HEK293 (cell line): ENCODE results near the gene SLC12A8.

Source experiments
- CTCF ChIA-PET: fragments of 350-600 bp; formaldehyde crosslinking; extraction: SDS; loops from one replicate; lab custom pipeline; 2021; ENCODE audit warnings: antibody characterized with exemption; lab: Yijun Ruan, JAX
- POLR2A ChIA-PET: fragments of 300-600 bp; formaldehyde crosslinking; extraction: SDS; loops from one replicate; lab custom pipeline; 2020; ENCODE audit warnings: antibody characterized with exemption, inconsistent platforms; lab: Yijun Ruan, JAX
- H3K27ac ChIP-seq: fragments of 200-500 bp; sonication (Bioruptor generic); 2 replicates; pipeline ENCODE4 v1.5.1; 2014; ENCODE audit warnings: low read depth, low read length, control low read depth, inconsistent platforms; ENCODE audit errors: extremely low read depth
- H3K36me3 ChIP-seq, 2 experiments: fragments of 200-500 bp in 1 of 2; sonication (Bioruptor generic) in 1 of 2; 1 replicate in 1 of 2; 2 replicates in 1 of 2; pipeline ENCODE4 v1.5.1; 2014 to 2017; ENCODE audit warnings: inconsistent platforms in 2 of 2, low read length in 2 of 2; ENCODE audit not compliant: control insufficient read depth in 2 of 2, insufficient read depth in 1 of 2
- H3K4me1 ChIP-seq: fragments of 200-500 bp; sonication (Bioruptor generic); 2 replicates; pipeline ENCODE4 v1.5.1; 2014; ENCODE audit warnings: mild to moderate bottlenecking, low read length, inconsistent platforms; ENCODE audit not compliant: control insufficient read depth, insufficient read depth
- H3K4me3 ChIP-seq: 2 replicates; pipeline ENCODE4 v1.5.1; 2011; ENCODE audit warnings: low read depth, mild to moderate bottlenecking, control low read depth, low read length, moderate library complexity
- H3K9me3 ChIP-seq: fragments of 200-500 bp; sonication (Bioruptor generic); 2 replicates; pipeline ENCODE4 v1.5.1; 2014; ENCODE audit warnings: low read depth, low read length, inconsistent platforms; ENCODE audit not compliant: control insufficient read depth, insufficient read depth
- EGR2 ChIP-seq: fragments of 450-650 bp; formaldehyde crosslinking; IDR thresholded peaks from 2 replicates; pipeline ENCODE4 v1.5.1; 2016; ENCODE audit warnings: low read depth, missing biosample characterization, missing genetic modification characterization
- GLIS1 ChIP-seq: fragments of 450-650 bp; formaldehyde crosslinking; IDR thresholded peaks from 2 replicates; pipeline ENCODE4 v1.5.1; 2016; ENCODE audit warnings: missing biosample characterization, missing genetic modification characterization
- KLF1 ChIP-seq: fragments of 450-650 bp; formaldehyde crosslinking; IDR thresholded peaks from 2 replicates; pipeline ENCODE4 v1.5.1; 2016; ENCODE audit warnings: missing biosample characterization, missing genetic modification characterization
- TRIM28 ChIP-seq: IDR thresholded peaks from 2 replicates; pipeline ENCODE4 v1.6.1; 2011; ENCODE audit warnings: low read length, control low read depth, borderline replicate concordance
- WT1 ChIP-seq: fragments of 450-650 bp; formaldehyde crosslinking; IDR thresholded peaks from 2 replicates; pipeline ENCODE4 v1.5.1; 2016; ENCODE audit warnings: missing biosample characterization, missing genetic modification characterization
- ZIC2 ChIP-seq: fragments of 450-650 bp; formaldehyde crosslinking; IDR thresholded peaks from 2 replicates; pipeline ENCODE4 v1.5.1; 2016; ENCODE audit warnings: missing biosample characterization, missing genetic modification characterization
- ZNF114 ChIP-seq: fragments of 450-650 bp; formaldehyde crosslinking; IDR thresholded peaks from 2 replicates; pipeline ENCODE4 v1.5.0; 2017; ENCODE audit warnings: missing biosample characterization, missing genetic modification characterization
- ZNF132 ChIP-seq: fragments of 450-650 bp; formaldehyde crosslinking; IDR thresholded peaks from 2 replicates; pipeline ENCODE4 v1.5.1; 2017; ENCODE audit warnings: missing biosample characterization, missing genetic modification characterization, borderline replicate concordance
- ZNF202 ChIP-seq: fragments of 450-650 bp; formaldehyde crosslinking; IDR thresholded peaks from 2 replicates; pipeline ENCODE4 v1.5.1; 2016; ENCODE audit warnings: missing biosample characterization, missing genetic modification characterization, borderline replicate concordance
- ZNF311 ChIP-seq: fragments of 450-650 bp; formaldehyde crosslinking; IDR thresholded peaks from 2 replicates; pipeline ENCODE4 v1.5.1; 2017; ENCODE audit warnings: missing biosample characterization, missing genetic modification characterization, borderline replicate concordance
- ZNF341 ChIP-seq: fragments of 450-650 bp; formaldehyde crosslinking; IDR thresholded peaks from 2 replicates; pipeline ENCODE4; 2016; ENCODE audit warnings: low read depth, missing biosample characterization, missing genetic modification characterization
- ZNF37A ChIP-seq: fragments of 450-650 bp; IDR thresholded peaks from 2 replicates; pipeline ENCODE4 v1.5.1; 2018; ENCODE audit warnings: missing biosample characterization, missing genetic modification characterization
- ZNF521 ChIP-seq: fragments of 450-650 bp; formaldehyde crosslinking; IDR thresholded peaks from 2 replicates; pipeline ENCODE4 v1.5.1; 2017; ENCODE audit warnings: missing biosample characterization, mild to moderate bottlenecking, missing genetic modification characterization
- ZNF529 ChIP-seq: fragments of 450-650 bp; formaldehyde crosslinking; IDR thresholded peaks from 2 replicates; pipeline ENCODE4 v1.5.1; 2017; ENCODE audit warnings: missing genetic modification characterization, missing biosample characterization; ENCODE audit not compliant: insufficient replicate concordance
- ZNF555 ChIP-seq: fragments of 450-650 bp; formaldehyde crosslinking; conservative IDR thresholded peaks from 2 replicates; pipeline ENCODE4 v1.5.1; 2017; ENCODE audit warnings: missing biosample characterization, mild to moderate bottlenecking, missing genetic modification characterization, inconsistent platforms
- ZNF621 ChIP-seq: fragments of 450-650 bp; formaldehyde crosslinking; IDR thresholded peaks from 2 replicates; pipeline ENCODE4 v1.5.1; 2017; ENCODE audit warnings: missing biosample characterization, missing genetic modification characterization
- ZNF623 ChIP-seq: fragments of 450-650 bp; formaldehyde crosslinking; IDR thresholded peaks from 2 replicates; pipeline ENCODE4 v1.5.1; 2016; ENCODE audit warnings: missing biosample characterization, missing genetic modification characterization
- ZXDB ChIP-seq: fragments of 450-650 bp; formaldehyde crosslinking; IDR thresholded peaks from 2 replicates; pipeline ENCODE4 v1.5.1; 2016; ENCODE audit warnings: missing biosample characterization, missing genetic modification characterization
- TF ChIP-seq, protein P1 (sequence below): fragments of 450-650 bp; formaldehyde crosslinking; IDR thresholded peaks from 2 replicates; pipeline ENCODE4 v1.5.1; 2016; ENCODE audit warnings: missing biosample characterization, missing genetic modification characterization
- TF ChIP-seq, protein P2 (sequence below): fragments of 450-650 bp; formaldehyde crosslinking; IDR thresholded peaks from 2 replicates; pipeline ENCODE4 v1.5.0; 2017; ENCODE audit warnings: missing biosample characterization, missing genetic modification characterization, borderline replicate concordance
- TF ChIP-seq, protein P3 (sequence below): fragments of 450-650 bp; formaldehyde crosslinking; IDR thresholded peaks from 2 replicates; pipeline ENCODE4 v1.5.1; 2017; ENCODE audit warnings: missing biosample characterization, missing genetic modification characterization

SLC12A8 gene

DNA sequence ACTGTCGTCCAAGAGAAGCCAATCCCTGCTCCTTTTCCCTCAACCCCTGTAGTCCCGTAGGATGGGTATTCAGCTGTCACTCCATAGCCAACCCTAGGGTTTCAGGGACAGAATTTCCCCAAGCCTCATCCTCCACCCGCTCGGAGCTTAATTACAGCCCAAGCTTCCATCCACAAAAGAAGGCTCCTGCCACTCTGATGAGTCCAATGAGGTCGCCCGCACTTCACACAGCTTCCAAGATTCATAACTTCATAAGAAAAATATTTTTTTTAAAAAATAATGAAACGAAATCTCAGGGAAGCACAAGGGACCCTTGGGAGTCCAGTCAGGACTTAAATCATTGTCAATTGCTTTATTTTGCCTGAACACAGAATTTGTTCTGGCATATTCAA, 75.6 kb downstream of the SLC12A8 start (continued):
- no peak for TF ChIP-seq ZNF621 (tag by site-specific recombination)
- TF ChIP-seq, all 188 proteins: peak for 0

DNA sequence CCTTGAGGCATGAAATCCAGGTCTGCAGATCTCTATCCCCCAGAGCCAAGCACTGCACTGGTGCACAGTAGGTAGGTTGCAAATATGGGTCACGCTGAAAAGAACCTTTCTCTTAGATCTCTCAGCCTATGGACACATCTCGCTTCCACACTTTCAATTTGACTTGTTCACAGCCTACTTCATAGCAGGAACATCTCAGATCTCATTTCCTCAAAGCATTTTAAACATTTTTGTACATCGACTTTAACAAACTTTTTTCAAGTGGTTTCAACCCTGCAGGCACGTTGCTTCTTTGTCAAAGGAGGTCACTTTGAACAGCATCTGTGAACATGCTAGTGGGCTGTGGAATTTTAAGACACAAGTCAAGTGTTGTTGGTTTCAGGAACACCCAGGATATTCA, 76.0 kb downstream of the SLC12A8 start:
- no peak for TF ChIP-seq TRIM28
- TF ChIP-seq, protein P1, sequence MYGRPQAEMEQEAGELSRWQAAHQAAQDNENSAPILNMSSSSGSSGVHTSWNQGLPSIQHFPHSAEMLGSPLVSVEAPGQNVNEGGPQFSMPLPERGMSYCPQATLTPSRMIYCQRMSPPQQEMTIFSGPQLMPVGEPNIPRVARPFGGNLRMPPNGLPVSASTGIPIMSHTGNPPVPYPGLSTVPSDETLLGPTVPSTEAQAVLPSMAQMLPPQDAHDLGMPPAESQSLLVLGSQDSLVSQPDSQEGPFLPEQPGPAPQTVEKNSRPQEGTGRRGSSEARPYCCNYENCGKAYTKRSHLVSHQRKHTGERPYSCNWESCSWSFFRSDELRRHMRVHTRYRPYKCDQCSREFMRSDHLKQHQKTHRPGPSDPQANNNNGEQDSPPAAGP (tag by site-specific recombination): no peak
- TF ChIP-seq ZNF37A (tag by site-specific recombination): no peak
- TF ChIP-seq ZXDB (tag by site-specific recombination): no peak
- TF ChIP-seq ZNF202 (tag by site-specific recombination): no peak
- no peak for TF ChIP-seq ZNF341 (tag by site-specific recombination)
- TF ChIP-seq GLIS1 (tag by site-specific recombination): no peak
- no peak for TF ChIP-seq WT1 (tag by site-specific recombination)
- no peak for TF ChIP-seq EGR2 (tag by site-specific recombination)
- TF ChIP-seq ZNF132 (tag by site-specific recombination): no peak
- TF ChIP-seq ZNF521 (tag by site-specific recombination): no peak
- no peak for TF ChIP-seq KLF1
- no peak for TF ChIP-seq ZNF114 (tag by site-specific recombination)
- no peak for TF ChIP-seq ZIC2 (tag by site-specific recombination)
- TF ChIP-seq, protein P2, sequence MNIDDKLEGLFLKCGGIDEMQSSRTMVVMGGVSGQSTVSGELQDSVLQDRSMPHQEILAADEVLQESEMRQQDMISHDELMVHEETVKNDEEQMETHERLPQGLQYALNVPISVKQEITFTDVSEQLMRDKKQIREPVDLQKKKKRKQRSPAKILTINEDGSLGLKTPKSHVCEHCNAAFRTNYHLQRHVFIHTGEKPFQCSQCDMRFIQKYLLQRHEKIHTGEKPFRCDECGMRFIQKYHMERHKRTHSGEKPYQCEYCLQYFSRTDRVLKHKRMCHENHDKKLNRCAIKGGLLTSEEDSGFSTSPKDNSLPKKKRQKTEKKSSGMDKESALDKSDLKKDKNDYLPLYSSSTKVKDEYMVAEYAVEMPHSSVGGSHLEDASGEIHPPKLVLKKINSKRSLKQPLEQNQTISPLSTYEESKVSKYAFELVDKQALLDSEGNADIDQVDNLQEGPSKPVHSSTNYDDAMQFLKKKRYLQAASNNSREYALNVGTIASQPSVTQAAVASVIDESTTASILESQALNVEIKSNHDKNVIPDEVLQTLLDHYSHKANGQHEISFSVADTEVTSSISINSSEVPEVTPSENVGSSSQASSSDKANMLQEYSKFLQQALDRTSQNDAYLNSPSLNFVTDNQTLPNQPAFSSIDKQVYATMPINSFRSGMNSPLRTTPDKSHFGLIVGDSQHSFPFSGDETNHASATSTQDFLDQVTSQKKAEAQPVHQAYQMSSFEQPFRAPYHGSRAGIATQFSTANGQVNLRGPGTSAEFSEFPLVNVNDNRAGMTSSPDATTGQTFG (tag by site-specific recombination): no peak
- Histone ChIP-seq H3K36me3 (no peaks in the 10 kb centered on the region), H3K4me3 (no peak overlapping the region), H3K27ac (no peak overlapping the region), H3K9me3 (no peaks in the 10 kb centered on the region), H3K4me1 (no peaks in the 10 kb centered on the region)
- ChIA-PET CTCF (interaction anchor here (0.6 kb wide), 1 partner anchor 338 kb away, joined by 3 read pairs; no protein-coding TSS in a partner anchor), POLR2A (no interaction called here)

DNA sequence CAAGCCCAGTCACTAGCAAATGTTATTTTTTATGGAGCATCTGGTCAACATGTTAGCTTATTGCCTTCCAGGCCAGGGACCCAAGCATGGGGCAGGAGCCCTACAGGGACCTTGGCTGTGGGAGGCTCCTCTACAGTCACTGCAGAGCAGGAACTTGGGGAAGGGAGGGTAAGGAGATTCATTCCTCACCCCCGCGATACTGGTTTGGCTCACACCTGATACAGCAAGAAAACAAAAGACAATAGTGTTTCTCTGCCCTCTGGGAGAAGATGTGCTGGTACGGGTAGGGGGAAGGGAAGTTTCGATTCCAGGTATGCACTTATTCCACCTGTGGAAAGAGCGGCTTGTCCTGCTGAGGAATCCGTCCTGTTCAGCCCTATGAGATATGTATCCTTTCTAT, 77.6 kb downstream of the SLC12A8 start:
- H3K36me3 ChIP-seq: no peaks in the 10 kb centered on the region
- H3K27ac ChIP-seq: no peak overlapping the region
- no peak overlapping the region for H3K4me3 ChIP-seq
- POLR2A ChIA-PET: no interaction called here
- no peaks in the 10 kb centered on the region for H3K9me3 ChIP-seq
- TF ChIP-seq, protein P3, sequence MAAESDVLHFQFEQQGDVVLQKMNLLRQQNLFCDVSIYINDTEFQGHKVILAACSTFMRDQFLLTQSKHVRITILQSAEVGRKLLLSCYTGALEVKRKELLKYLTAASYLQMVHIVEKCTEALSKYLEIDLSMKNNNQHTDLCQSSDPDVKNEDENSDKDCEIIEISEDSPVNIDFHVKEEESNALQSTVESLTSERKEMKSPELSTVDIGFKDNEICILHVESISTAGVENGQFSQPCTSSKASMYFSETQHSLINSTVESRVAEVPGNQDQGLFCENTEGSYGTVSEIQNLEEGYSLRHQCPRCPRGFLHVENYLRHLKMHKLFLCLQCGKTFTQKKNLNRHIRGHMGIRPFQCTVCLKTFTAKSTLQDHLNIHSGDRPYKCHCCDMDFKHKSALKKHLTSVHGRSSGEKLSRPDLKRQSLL (tag by site-specific recombination): no peak
- TF ChIP-seq ZNF311 (tag by site-specific recombination) (no peak), ZNF529 (no peak), ZNF623 (tag by site-specific recombination) (no peak), ZNF555 (tag by site-specific recombination) (no peak)
- CTCF ChIA-PET: interaction anchor here (0.6 kb wide), 1 partner anchor 667 kb away, joined by 3 read pairs; no protein-coding TSS in a partner anchor
- no peaks in the 10 kb centered on the region for H3K4me1 ChIP-seq
